Measurements from ENCODE around the gene PLPP3. TPM values are rescaled to one million over a fixed set of nuclear protein-coding genes. Genes with fewer than 3 reads are reported as not detected.

The PLPP3 gene
- total RNA-seq, 2 experiments from 2014 or later, result not detected

- TF ChIP-seq CTCF (IDR thresholded peaks at IDR 0.05), result no peak
- no peak for ATAC-seq (ENCODE audit: poor library complexity)
- DNase-seq, result no peak
- CTCF ChIA-PET, result no interaction called here
- no peaks in the 10 kb centered on the region for H3K27me3 Mint-ChIP-seq
- Histone ChIP-seq H3K27ac (ENCODE audit: low read depth in 1 of 2, low read length in 2 of 2) (no peak overlapping the region), H3K27me3 (ENCODE audit: control insufficient read depth in 1 of 2, insufficient read depth in 2 of 2, low read length in 2 of 2) (peaks cover 0 to 6% of the 10 kb centered on the region in 2 experiments), H3K4me1 (ENCODE audit: insufficient read depth, low read length) (no peaks in the 10 kb centered on the region), H3K9me3 (ENCODE audit: control insufficient read depth in 1 of 2, insufficient read depth in 1 of 2, low read length in 2 of 2) (no peaks in the 10 kb centered on the region), H3K4me3 (ENCODE audit: low read length) (no peak overlapping the region), H3K36me3 (ENCODE audit: insufficient read depth, low read length) (no peaks in the 10 kb centered on the region)
- no peak overlapping the region for H3K4me3 Mint-ChIP-seq
- H3K4me1 Mint-ChIP-seq (ENCODE audit: low read depth), result no peaks in the 10 kb centered on the region
- no peaks in the 10 kb centered on the region for H3K9me3 Mint-ChIP-seq
- no peak overlapping the region for H3K27ac Mint-ChIP-seq
- POLR2A ChIA-PET, result no interaction called here
- intact Hi-C loops (cut with DNase I, micrococcal nuclease), result no loop called here
- no peaks in the 10 kb centered on the region for H3K36me3 Mint-ChIP-seq (ENCODE audit: low read depth)
These were observed 47.6 kb downstream of the PLPP3 start for GRCh38 chr1:56531624-56532349.

GRCh38 chr1:56529801-56530200 lies 49.6 kb downstream of the PLPP3 start:
- CTCF ChIA-PET, result no interaction called here
- H3K36me3 Mint-ChIP-seq (ENCODE audit: low read depth), result no peaks in the 10 kb centered on the region
- ATAC-seq (ENCODE audit: poor library complexity), result no peak
- H3K27ac Mint-ChIP-seq, result no peak overlapping the region
- no peak for DNase-seq
- H3K27me3 Mint-ChIP-seq, result no peaks in the 10 kb centered on the region
- TF ChIP-seq CTCF (IDR thresholded peaks at IDR 0.05), result no peak
- no peaks in the 10 kb centered on the region for H3K9me3 ChIP-seq (ENCODE audit: control insufficient read depth in 1 of 2, insufficient read depth in 1 of 2, low read length in 2 of 2)
- H3K9me3 Mint-ChIP-seq, result no peaks in the 10 kb centered on the region
- H3K27me3 ChIP-seq (ENCODE audit: control insufficient read depth in 1 of 2, insufficient read depth in 2 of 2, low read length in 2 of 2), result no peaks in the 10 kb centered on the region
- H3K36me3 ChIP-seq (ENCODE audit: insufficient read depth, low read length), result no peaks in the 10 kb centered on the region
- intact Hi-C loops (cut with DNase I, micrococcal nuclease), result no loop called here
- no peak overlapping the region for H3K4me3 Mint-ChIP-seq
- H3K4me1 ChIP-seq (ENCODE audit: insufficient read depth, low read length), result no peaks in the 10 kb centered on the region
- POLR2A ChIA-PET, result no interaction called here
- H3K4me3 ChIP-seq (ENCODE audit: low read length), result no peak overlapping the region
- H3K4me1 Mint-ChIP-seq (ENCODE audit: low read depth), result no peaks in the 10 kb centered on the region
- H3K27ac ChIP-seq (ENCODE audit: low read depth in 1 of 2, low read length in 2 of 2), result no peak overlapping the region

- intact Hi-C loops (cut with DNase I, micrococcal nuclease), result no loop called here
- no peak overlapping the region for H3K4me3 ChIP-seq (ENCODE audit: low read length)
- Mint-ChIP-seq H3K9me3 (no peaks in the 10 kb centered on the region), H3K4me1 (ENCODE audit: low read depth) (no peaks in the 10 kb centered on the region), H3K36me3 (ENCODE audit: low read depth) (no peaks in the 10 kb centered on the region), H3K27me3 (no peaks in the 10 kb centered on the region), H3K27ac (no peak overlapping the region), H3K4me3 (no peak overlapping the region)
- ChIA-PET CTCF (no interaction called here), POLR2A (no interaction called here)
- H3K9me3 ChIP-seq (ENCODE audit: control insufficient read depth in 1 of 2, insufficient read depth in 1 of 2, low read length in 2 of 2), result no peaks in the 10 kb centered on the region
- ATAC-seq (ENCODE audit: poor library complexity) (no peak), DNase-seq (no peak)
- no peak for TF ChIP-seq CTCF (IDR thresholded peaks at IDR 0.05)
- H3K36me3 ChIP-seq (ENCODE audit: insufficient read depth, low read length), result no peaks in the 10 kb centered on the region
- no peak overlapping the region for H3K27ac ChIP-seq (ENCODE audit: low read depth in 1 of 2, low read length in 2 of 2)
- H3K27me3 ChIP-seq (ENCODE audit: control insufficient read depth in 1 of 2, insufficient read depth in 2 of 2, low read length in 2 of 2), result no peaks in the 10 kb centered on the region
- no peaks in the 10 kb centered on the region for H3K4me1 ChIP-seq (ENCODE audit: insufficient read depth, low read length)
These were observed 51.6 kb downstream of the PLPP3 start for GRCh38 chr1:56527548-56528302.
